Vagina (tissue), 2 donors: Measurements from ENCODE around the gene ZNF76.

Source experiments
- POLR2A ChIP-seq, 2 donors: fragments of 450-650 bp; IDR thresholded peaks; one replicate each; pipeline ENCODE4 v1.6.1; 2017; ENCODE audit warnings: antibody characterized with exemption in 2 of 2, mild to moderate bottlenecking in 2 of 2, moderate library complexity in 2 of 2
- TF ChIP-seq, protein P1 (sequence below), 3 experiments: fragments of 450-650 bp in 2 of 3; fragments of 200-600 bp in 1 of 3; sonication (generic) in 1 of 3; IDR thresholded peaks; one replicate each; pipeline ENCODE4 v1.5.1; 2017 to 2019; ENCODE audit warnings: antibody characterized with exemption in 3 of 3, mild to moderate bottlenecking in 2 of 3, moderate library complexity in 2 of 3

DNA sequence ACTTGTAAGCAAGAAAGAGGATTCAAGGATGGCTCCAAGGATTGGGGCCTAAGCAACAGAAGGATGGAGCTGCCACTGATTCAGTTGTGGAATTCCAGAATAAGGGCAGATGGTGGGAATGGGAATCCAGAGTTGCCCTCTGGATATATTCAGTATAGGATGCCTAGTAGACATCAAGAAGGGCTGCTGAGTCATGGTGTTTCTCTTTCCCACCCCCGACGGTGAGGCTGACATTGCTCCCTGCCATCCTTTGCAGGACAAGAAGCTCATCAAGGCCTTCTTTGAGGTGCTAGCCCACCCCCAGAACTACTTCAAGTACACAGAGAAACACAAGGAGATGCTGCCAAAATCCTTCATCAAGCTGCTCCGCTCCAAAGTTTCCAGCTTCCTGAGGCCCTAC is 11.2 kb upstream of the ZNF76 start:
- TF ChIP-seq, protein P1, sequence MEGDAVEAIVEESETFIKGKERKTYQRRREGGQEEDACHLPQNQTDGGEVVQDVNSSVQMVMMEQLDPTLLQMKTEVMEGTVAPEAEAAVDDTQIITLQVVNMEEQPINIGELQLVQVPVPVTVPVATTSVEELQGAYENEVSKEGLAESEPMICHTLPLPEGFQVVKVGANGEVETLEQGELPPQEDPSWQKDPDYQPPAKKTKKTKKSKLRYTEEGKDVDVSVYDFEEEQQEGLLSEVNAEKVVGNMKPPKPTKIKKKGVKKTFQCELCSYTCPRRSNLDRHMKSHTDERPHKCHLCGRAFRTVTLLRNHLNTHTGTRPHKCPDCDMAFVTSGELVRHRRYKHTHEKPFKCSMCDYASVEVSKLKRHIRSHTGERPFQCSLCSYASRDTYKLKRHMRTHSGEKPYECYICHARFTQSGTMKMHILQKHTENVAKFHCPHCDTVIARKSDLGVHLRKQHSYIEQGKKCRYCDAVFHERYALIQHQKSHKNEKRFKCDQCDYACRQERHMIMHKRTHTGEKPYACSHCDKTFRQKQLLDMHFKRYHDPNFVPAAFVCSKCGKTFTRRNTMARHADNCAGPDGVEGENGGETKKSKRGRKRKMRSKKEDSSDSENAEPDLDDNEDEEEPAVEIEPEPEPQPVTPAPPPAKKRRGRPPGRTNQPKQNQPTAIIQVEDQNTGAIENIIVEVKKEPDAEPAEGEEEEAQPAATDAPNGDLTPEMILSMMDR (IDR thresholded peaks at IDR 0.05): no peak
- TF ChIP-seq POLR2A (IDR thresholded peaks at IDR 0.05): no peak
